ENCODE results near the gene GRAMD1A. TPM values are rescaled to one million over a fixed set of nuclear protein-coding genes. Genes with fewer than 3 reads are reported as not detected.

GRAMD1A gene
- total RNA-seq, 4 donors from 2014 or later: 14.2 to 32.1 (median 21.6) TPM

GRCh38 chr19:35055715-35056179 lies 55.6 kb downstream of the GRAMD1A start:
- Histone ChIP-seq H3K27ac (no peak overlapping the region), H3K4me3 (no peak overlapping the region), H3K27me3 (peaks cover 10% of the 10 kb centered on the region), H3K4me1 (no peaks in the 10 kb centered on the region), H3K9me3 (no peaks in the 10 kb centered on the region), H3K36me3 (no peaks in the 10 kb centered on the region)
- DNase-seq: no peak
- 25 to 45% methylated on average over 2 to 3 of the region's 3 CpGs for WGBS, 2 donors (ENCODE audit: low coverage in 1 of 2)
- intact Hi-C loops (cut with DNase I; ENCODE audit: low total_unique reads) (no loop called here), in situ Hi-C loops (cut with MboI; ENCODE audit: low pct_ligation_motif_present in 1 of 4, low pct_unique_long_range_greater_than_20kb in 1 of 4, low sequenced_read_pairs in 3 of 4) (no loop called here)
- TF ChIP-seq CTCF (IDR thresholded peaks at IDR 0.05) (peak in 1 of 5 experiments; percentile 12), EP300 (IDR thresholded peaks at IDR 0.05; ENCODE audit: low read depth) (no peak)

- Histone ChIP-seq H3K36me3 (no peaks in the 10 kb centered on the region), H3K4me1 (no peaks in the 10 kb centered on the region), H3K9me3 (no peaks in the 10 kb centered on the region), H3K27me3 (peaks cover 10% of the 10 kb centered on the region), H3K4me3 (no peak overlapping the region), H3K27ac (no peak overlapping the region)
- TF ChIP-seq POLR2A (IDR thresholded peaks at IDR 0.05) (no peak), EP300 (IDR thresholded peaks at IDR 0.05; ENCODE audit: low read depth) (no peak), CTCF (IDR thresholded peaks at IDR 0.05) (no peak), POLR2AphosphoS5 (IDR thresholded peaks at IDR 0.05) (no peak)
- intact Hi-C loops (cut with DNase I; ENCODE audit: low total_unique reads): no loop called here
- 71 to 91% methylated on average over 3 to 6 of the region's 6 CpGs for WGBS, 2 donors (ENCODE audit: low coverage in 1 of 2)
- DNase-seq: no peak
- in situ Hi-C loops (cut with MboI; ENCODE audit: low pct_ligation_motif_present in 1 of 4, low pct_unique_long_range_greater_than_20kb in 1 of 4, low sequenced_read_pairs in 3 of 4): no loop called here
These were observed 56.5 kb downstream of the GRAMD1A start for GRCh38 chr19:35056513-35057063.

- in situ Hi-C loops (cut with MboI; ENCODE audit: low pct_ligation_motif_present in 1 of 4, low pct_unique_long_range_greater_than_20kb in 1 of 4, low sequenced_read_pairs in 3 of 4): no loop called here
- intact Hi-C loops (cut with DNase I; ENCODE audit: low total_unique reads): no loop called here
- no peaks in the 10 kb centered on the region for H3K36me3 ChIP-seq
These were observed 58.2 kb downstream of the GRAMD1A start for GRCh38 chr19:35058370-35058769.

More at GRCh38 chr19:35058370-35058769, 58.2 kb downstream of the GRAMD1A start:
- Histone ChIP-seq H3K27ac (no peak overlapping the region), H3K9me3 (no peaks in the 10 kb centered on the region), H3K4me1 (no peaks in the 10 kb centered on the region), H3K27me3 (peaks cover 10% of the 10 kb centered on the region), H3K4me3 (no peak overlapping the region)
- DNase-seq: no peak
- TF ChIP-seq POLR2AphosphoS5 (IDR thresholded peaks at IDR 0.05): no peak
- no peak for TF ChIP-seq EP300 (IDR thresholded peaks at IDR 0.05; ENCODE audit: low read depth)
- no peak for TF ChIP-seq POLR2A (IDR thresholded peaks at IDR 0.05)
- no peak for TF ChIP-seq CTCF (IDR thresholded peaks at IDR 0.05)
- WGBS, 2 donors (ENCODE audit: low coverage in 1 of 2): 52 to 70% methylated on average over 2 of the region's 2 CpGs

All from transverse colon (tissue), 4 donors.